Upper lobe of left lung (tissue), 4 donors: Measurements from ENCODE around the gene C4orf51.

Experiments
- EP300 ChIP-seq, 4 donors: sonication (generic); formaldehyde crosslinking; IDR thresholded peaks; one replicate each; pipeline ENCODE4 v1.5.1; 2017; ENCODE audit warnings: antibody characterized with exemption in 4 of 4, control low read depth in 2 of 4
- POLR2A ChIP-seq, 4 donors: fragments of 450-650 bp; IDR thresholded peaks; one replicate each; pipeline ENCODE4 v1.5.1; 2016 to 2017; ENCODE audit warnings: antibody characterized with exemption in 4 of 4, mild to moderate bottlenecking in 2 of 4
- TF ChIP-seq, protein P1 (sequence below), 6 experiments: fragments of 450-650 bp in 4 of 6; fragments of 200-600 bp in 2 of 6; sonication (generic) in 2 of 6; IDR thresholded peaks; one replicate each; pipeline ENCODE4 v1.5.1; 2016 to 2019; ENCODE audit warnings: antibody characterized with exemption in 6 of 6

DNA sequence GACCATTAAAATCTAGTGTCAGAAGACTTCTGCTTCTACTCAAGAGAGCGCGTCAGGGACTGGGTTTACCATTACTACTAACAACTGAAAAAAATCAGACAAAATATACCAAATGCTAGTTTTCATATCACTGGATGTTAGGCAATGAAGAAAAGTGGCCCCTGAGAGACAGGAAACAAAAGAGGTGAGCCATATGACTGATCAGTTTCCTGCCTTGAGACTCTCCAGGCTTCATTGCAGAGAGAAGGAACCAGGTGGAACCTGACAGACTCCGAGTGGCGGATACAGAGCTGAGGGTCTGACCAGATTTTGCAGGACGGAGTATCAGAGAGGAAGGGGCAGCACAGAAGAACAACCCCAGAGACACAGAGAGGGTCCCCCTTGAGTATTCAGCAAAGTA, 86.3 kb downstream of the C4orf51 start:
- TF ChIP-seq POLR2A (IDR thresholded peaks at IDR 0.05) (no peak), EP300 (IDR thresholded peaks at IDR 0.05) (no peak)
- TF ChIP-seq, protein P1, sequence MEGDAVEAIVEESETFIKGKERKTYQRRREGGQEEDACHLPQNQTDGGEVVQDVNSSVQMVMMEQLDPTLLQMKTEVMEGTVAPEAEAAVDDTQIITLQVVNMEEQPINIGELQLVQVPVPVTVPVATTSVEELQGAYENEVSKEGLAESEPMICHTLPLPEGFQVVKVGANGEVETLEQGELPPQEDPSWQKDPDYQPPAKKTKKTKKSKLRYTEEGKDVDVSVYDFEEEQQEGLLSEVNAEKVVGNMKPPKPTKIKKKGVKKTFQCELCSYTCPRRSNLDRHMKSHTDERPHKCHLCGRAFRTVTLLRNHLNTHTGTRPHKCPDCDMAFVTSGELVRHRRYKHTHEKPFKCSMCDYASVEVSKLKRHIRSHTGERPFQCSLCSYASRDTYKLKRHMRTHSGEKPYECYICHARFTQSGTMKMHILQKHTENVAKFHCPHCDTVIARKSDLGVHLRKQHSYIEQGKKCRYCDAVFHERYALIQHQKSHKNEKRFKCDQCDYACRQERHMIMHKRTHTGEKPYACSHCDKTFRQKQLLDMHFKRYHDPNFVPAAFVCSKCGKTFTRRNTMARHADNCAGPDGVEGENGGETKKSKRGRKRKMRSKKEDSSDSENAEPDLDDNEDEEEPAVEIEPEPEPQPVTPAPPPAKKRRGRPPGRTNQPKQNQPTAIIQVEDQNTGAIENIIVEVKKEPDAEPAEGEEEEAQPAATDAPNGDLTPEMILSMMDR (IDR thresholded peaks at IDR 0.05): no peak
